Thyroid gland (tissue), 4 donors: Measurements from ENCODE around the gene IL17C.

Experiments used
- CTCF ChIP-seq, 6 experiments: fragments of 200-600 bp in 3 of 6; fragments of 450-650 bp in 3 of 6; sonication (generic) in 3 of 6; IDR thresholded peaks; one replicate each; pipeline ENCODE4 v1.5.1; 2016 to 2019; ENCODE audit warnings: antibody characterized with exemption in 6 of 6, mild to moderate bottlenecking in 2 of 6, inconsistent platforms in 1 of 6, moderate library complexity in 1 of 6
- POLR2A ChIP-seq, 2 donors: fragments of 450-650 bp; IDR thresholded peaks; one replicate each; pipeline ENCODE4 v1.6.1; 2017; ENCODE audit warnings: antibody characterized with exemption in 2 of 2, mild to moderate bottlenecking in 2 of 2, moderate library complexity in 1 of 2

DNA sequence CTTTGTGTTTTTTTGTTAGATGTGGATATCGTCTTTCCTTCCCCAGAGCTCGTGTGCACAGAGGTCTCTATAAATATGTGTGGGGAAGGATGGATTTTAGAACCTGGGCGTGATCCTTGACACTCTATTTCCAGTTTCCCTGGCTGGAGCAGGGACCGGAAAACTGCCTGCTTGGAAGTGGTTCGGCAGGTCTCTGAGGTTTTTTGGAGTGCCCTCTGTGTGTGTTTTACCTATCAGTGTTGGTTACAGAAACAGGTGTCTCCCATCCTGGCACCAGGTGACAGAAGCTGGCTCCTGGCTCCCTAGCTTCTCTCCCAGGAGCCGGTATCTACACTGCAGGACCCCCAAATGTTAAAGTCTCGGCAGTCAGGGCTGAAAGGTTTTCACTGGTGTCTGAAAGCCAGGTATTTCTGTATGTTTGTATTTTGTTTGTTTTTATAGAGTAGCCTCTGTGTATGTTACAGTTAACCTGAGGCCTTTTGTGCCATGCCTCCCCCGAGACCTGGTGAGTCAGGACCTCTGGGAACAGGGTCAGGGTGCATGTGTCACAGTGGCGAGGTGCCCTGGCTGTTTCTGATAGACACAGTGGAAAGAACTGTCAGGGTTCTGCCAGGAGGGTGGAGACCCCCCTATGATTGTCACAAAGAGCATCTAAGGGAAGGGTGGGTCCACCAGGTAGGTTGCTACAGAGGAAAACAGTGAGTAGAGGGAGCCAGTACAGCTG, 36.9 kb upstream of the IL17C start:
- TF ChIP-seq CTCF (IDR thresholded peaks at IDR 0.05) (no peak), POLR2A (IDR thresholded peaks at IDR 0.05) (no peak)
